Esophagus squamous epithelium (tissue), 4 donors: ENCODE data around the gene SLC12A6.

Source experiments
- CTCF ChIP-seq, 6 experiments: fragments of 450-650 bp in 4 of 6; fragments of 200-600 bp in 2 of 6; sonication (generic) in 2 of 6; IDR thresholded peaks; one replicate each; pipeline ENCODE4 v1.5.1; 2016 to 2019; ENCODE audit warnings: antibody characterized with exemption in 6 of 6, mild to moderate bottlenecking in 4 of 6, moderate library complexity in 4 of 6
- POLR2A ChIP-seq, 4 donors: fragments of 450-650 bp; IDR thresholded peaks; one replicate each; pipeline ENCODE4 v1.6.1; 2017; ENCODE audit warnings: antibody characterized with exemption in 4 of 4, mild to moderate bottlenecking in 4 of 4, moderate library complexity in 3 of 4

GRCh38 chr15:34304613-34305012 lies 33.0 kb downstream of the SLC12A6 start:
- TF ChIP-seq POLR2A (IDR thresholded peaks at IDR 0.05) (no peak), CTCF (IDR thresholded peaks at IDR 0.05) (no peak)
